Activated CD8-positive, alpha-beta T cell treated with anti-CD3 and anti-CD28 coated beads for 36 hours (primary cell): Measurements from ENCODE around the gene LY6G5C. TPM values are rescaled to one million over a fixed set of nuclear protein-coding genes. Genes with fewer than 3 reads are reported as not detected.
A peak's percentile ranks its signal among the peaks of the same experiment; 100 is the strongest.

Experiments used
- ATAC-seq: fragments of 200-7000 bp; cut with Tn5 transposase; one replicate; pipeline ENCODE4 v1.10.0; 2021; ENCODE audit warnings: mild to moderate bottlenecking, moderate library complexity
- CTCF ChIA-PET: fragments of 350-600 bp; sonication (Branson Sonifier 250); formaldehyde crosslinking; loops from one replicate; lab custom pipeline; 2021; ENCODE audit warnings: antibody characterized with exemption; lab: Charles Lee
- POLR2A ChIA-PET: fragments of 350-600 bp; sonication (Branson Sonifier 250); formaldehyde crosslinking; loops from one replicate; lab custom pipeline; 2021; ENCODE audit warnings: antibody characterized with exemption; lab: Charles Lee
- DNase-seq: peaks from one replicate; pipeline ENCODE4 v3.0.0-alpha.2; 2020
- H3K27ac Mint-ChIP-seq: one replicate; pipeline ENCODE4 v1.8.0; 2021; ENCODE audit warnings: mild to moderate bottlenecking, mixed read lengths
- H3K27me3 Mint-ChIP-seq: one replicate; pipeline ENCODE4 v1.8.0; 2021; ENCODE audit warnings: mixed read lengths
- H3K36me3 Mint-ChIP-seq: one replicate; pipeline ENCODE4 v1.8.0; 2021; ENCODE audit warnings: low read depth, mixed read lengths
- H3K4me1 Mint-ChIP-seq: one replicate; pipeline ENCODE4 v1.8.0; 2021; ENCODE audit warnings: low read depth, mixed read lengths
- H3K4me3 Mint-ChIP-seq: one replicate; pipeline ENCODE4 v1.8.0; 2021; ENCODE audit warnings: mild to moderate bottlenecking, moderate library complexity, mixed read lengths
- H3K9me3 Mint-ChIP-seq: one replicate; pipeline ENCODE4 v1.8.0; 2021; ENCODE audit warnings: mixed read lengths
- intact Hi-C: fragments of 100-400 bp; cut with micrococcal nuclease; formaldehyde crosslinking; loops from one replicate; pipeline ENCODE4 v1.10.0; 2022
- microRNA-seq: library from miRNA; unstranded; fragments of <30 nt; microRNA quantifications from one replicate; pipeline ENCODE4 v1.2.0, GENCODE V29; 2022; ENCODE audit warnings: borderline microRNAs expressed, borderline replicate concordance
- total RNA-seq, 2 experiments: library from RNA; stranded (reverse); gene quantifications; one replicate each; pipeline ENCODE4 v1.2.3, GENCODE V29; 2021
- TF ChIP-seq, protein P1 (sequence below): fragments of 200-600 bp; IDR thresholded peaks from one replicate; pipeline ENCODE4 v1.8.0; 2022; ENCODE audit warnings: antibody characterized with exemption, mild to moderate bottlenecking

LY6G5C gene
- total RNA-seq, 2 experiments from 2014 or later, result 1.6 to 2.3 TPM

GRCh38 chr6:31630177-31630934 lies 50.5 kb downstream of the LY6G5C start:
- intact Hi-C loops, result no loop called here

DNA sequence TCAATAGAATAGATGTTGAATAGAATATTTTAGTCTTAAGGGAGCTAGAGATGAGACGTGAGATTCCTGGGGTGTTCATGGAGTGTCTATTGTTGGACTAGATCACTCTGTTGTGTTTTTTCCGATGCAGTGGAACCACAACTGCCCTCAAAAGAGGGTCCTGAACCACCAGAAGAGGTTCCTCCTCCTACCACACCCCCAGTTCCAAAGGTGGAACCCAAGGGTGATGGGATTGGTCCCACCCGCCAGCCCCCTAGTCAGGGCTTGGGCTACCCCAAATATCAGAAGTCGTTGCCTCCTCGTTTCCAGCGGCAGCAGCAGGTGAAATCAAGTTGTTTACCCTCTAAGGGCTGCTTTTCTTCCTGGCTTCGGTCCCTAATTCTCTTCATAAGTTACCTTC lies 51.9 kb downstream of the LY6G5C start:
- ATAC-seq, result no peak
- Mint-ChIP-seq H3K9me3 (no peaks in the 10 kb centered on the region), H3K4me3 (no peak overlapping the region), H3K27ac (peak overlapping the region; percentile 27), H3K4me1 (peaks cover 7% of the 10 kb centered on the region), H3K36me3 (peaks cover 74% of the 10 kb centered on the region), H3K27me3 (no peaks in the 10 kb centered on the region)
- TF ChIP-seq, protein P1, sequence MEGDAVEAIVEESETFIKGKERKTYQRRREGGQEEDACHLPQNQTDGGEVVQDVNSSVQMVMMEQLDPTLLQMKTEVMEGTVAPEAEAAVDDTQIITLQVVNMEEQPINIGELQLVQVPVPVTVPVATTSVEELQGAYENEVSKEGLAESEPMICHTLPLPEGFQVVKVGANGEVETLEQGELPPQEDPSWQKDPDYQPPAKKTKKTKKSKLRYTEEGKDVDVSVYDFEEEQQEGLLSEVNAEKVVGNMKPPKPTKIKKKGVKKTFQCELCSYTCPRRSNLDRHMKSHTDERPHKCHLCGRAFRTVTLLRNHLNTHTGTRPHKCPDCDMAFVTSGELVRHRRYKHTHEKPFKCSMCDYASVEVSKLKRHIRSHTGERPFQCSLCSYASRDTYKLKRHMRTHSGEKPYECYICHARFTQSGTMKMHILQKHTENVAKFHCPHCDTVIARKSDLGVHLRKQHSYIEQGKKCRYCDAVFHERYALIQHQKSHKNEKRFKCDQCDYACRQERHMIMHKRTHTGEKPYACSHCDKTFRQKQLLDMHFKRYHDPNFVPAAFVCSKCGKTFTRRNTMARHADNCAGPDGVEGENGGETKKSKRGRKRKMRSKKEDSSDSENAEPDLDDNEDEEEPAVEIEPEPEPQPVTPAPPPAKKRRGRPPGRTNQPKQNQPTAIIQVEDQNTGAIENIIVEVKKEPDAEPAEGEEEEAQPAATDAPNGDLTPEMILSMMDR, result no peak
- intact Hi-C loops, result no loop called here
- DNase-seq, result no peak
- ChIA-PET POLR2A (interaction anchor here (1.7 to 11.4 kb wide), 2 partner anchors 11 to 42 kb away, joined by 4 to 235 read pairs; no protein-coding TSS in a partner anchor), CTCF (no interaction called here)

More at GRCh38 chr6:31630177-31630934, 50.5 kb downstream of the LY6G5C start:
- Mint-ChIP-seq H3K9me3 (no peaks in the 10 kb centered on the region), H3K27me3 (no peaks in the 10 kb centered on the region), H3K27ac (no peak overlapping the region), H3K4me3 (no peak overlapping the region), H3K4me1 (peaks cover 2% of the 10 kb centered on the region), H3K36me3 (peaks cover 69% of the 10 kb centered on the region)
- CTCF ChIA-PET, result no interaction called here
- TF ChIP-seq, protein P1, result no peak
- ATAC-seq, result no peak
- no peak for DNase-seq
- POLR2A ChIA-PET, result interaction anchor here (0.6 to 11.4 kb wide), 8 partner anchors 9 to 244 kb away, joined by 3 to 235 read pairs (median 4); partner anchors contain the start of gene TNF

DNA sequence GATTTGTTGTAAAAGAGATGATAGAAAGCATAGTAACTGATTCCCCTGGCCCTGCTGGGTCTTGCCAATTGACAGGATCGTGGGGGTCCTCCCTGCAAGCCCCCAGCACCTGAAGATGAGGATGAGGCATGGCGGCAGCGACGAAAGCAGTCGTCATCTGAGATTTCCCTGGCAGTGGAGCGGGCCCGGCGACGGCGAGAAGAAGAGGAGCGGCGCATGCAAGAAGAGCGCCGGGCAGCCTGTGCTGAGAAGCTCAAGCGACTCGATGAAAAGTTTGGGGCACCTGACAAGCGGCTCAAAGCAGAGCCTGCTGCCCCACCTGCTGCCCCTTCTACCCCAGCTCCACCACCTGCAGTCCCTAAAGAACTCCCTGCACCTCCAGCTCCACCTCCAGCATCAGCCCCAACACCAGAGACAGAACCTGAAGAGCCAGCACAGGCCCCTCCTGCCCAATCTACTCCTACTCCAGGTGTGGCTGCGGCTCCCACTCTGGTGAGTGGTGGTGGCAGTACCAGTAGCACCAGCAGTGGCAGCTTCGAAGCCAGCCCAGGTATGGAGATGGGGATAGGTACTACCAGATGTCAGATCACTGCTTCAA lies 53.1 kb downstream of the LY6G5C start:
- CTCF ChIA-PET, result interaction anchor here (1.3 kb wide), 1 partner anchor 8 kb away, joined by 5 read pairs; no protein-coding TSS in a partner anchor
- no peak overlapping the region for H3K27ac Mint-ChIP-seq

DNA sequence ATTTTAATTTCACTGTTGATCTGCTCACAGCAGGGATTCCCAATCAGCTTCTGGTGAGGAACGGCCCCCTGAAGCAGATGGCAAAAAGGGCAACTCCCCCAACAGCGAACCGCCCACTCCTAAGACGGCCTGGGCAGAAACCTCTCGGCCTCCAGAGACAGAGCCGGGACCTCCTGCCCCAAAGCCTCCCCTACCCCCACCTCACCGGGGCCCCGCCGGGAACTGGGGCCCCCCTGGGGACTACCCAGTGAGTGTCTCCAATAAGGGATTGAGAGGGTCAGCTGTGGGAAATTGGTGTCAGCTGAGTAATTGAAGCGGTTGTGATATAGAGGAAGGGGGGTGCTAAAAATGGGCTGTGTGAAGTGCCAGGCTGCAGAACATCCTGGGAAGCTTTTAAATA lies 53.9 kb downstream of the LY6G5C start:
- Mint-ChIP-seq H3K9me3 (no peaks in the 10 kb centered on the region), H3K27ac (no peak overlapping the region), H3K36me3 (peaks cover 84% of the 10 kb centered on the region), H3K4me1 (peaks cover 23% of the 10 kb centered on the region), H3K27me3 (no peaks in the 10 kb centered on the region), H3K4me3 (no peak overlapping the region)
- no peak for ATAC-seq
- TF ChIP-seq, protein P1, result no peak
- intact Hi-C loops, result no loop called here
- no peak for DNase-seq
- CTCF ChIA-PET, result interaction anchor here (1.3 kb wide), 1 partner anchor 9 kb away, joined by 5 read pairs; no protein-coding TSS in a partner anchor
- POLR2A ChIA-PET, result interaction anchor here (0.6 to 11.4 kb wide), 5 partner anchors 13 to 180 kb away, joined by 3 to 235 read pairs (median 3); partner anchors contain the start of genes APOM, BAG6 and LSM2

More for the DNA sequence above, 53.1 kb downstream of the LY6G5C start:
- POLR2A ChIA-PET, result interaction anchor here (1.4 to 11.4 kb wide), 4 partner anchors 12 to 179 kb away, joined by 3 to 235 read pairs (median 11); partner anchors contain the start of genes BAG6 and LSM2
- ATAC-seq (no peak), DNase-seq (no peak)
- no peak overlapping the region for H3K4me3 Mint-ChIP-seq
- no peaks in the 10 kb centered on the region for H3K27me3 Mint-ChIP-seq
- H3K36me3 Mint-ChIP-seq, result peaks cover 79% of the 10 kb centered on the region
- H3K4me1 Mint-ChIP-seq, result peaks cover 15% of the 10 kb centered on the region
- H3K9me3 Mint-ChIP-seq, result no peaks in the 10 kb centered on the region
- intact Hi-C loops, result no loop called here
- TF ChIP-seq, protein P1, result no peak

Small RNAs within 50 kb of the gene (microRNA-seq; reads per million reads assigned to microRNA genes)
- gene MIR4646 (not detected), gene MIR6832 (not detected)

Other genes starting within 250 kb of the LY6G5C start
- gene MICB, start 182.9 kb downstream of the LY6G5C start, total RNA-seq, result 10 to 100 TPM; 17.0 to 17.7 TPM
- not detected for gene MCCD1, start 152.1 kb downstream of the LY6G5C start, total RNA-seq
- 100 to 1,000 TPM; 568 to 572 TPM for gene DDX39B, start 139.1 kb downstream of the LY6G5C start, total RNA-seq
- 1 to 10 TPM in 1 of 2 experiments, under 1 TPM in 1; 0.86 to 1.1 TPM for gene ATP6V1G2, start 134.5 kb downstream of the LY6G5C start, total RNA-seq
- gene NFKBIL1, start 133.5 kb downstream of the LY6G5C start, total RNA-seq, result 10 to 100 TPM; 11.3 to 13.0 TPM
- 100 to 1,000 TPM; 713 to 724 TPM for gene LTA, start 108.8 kb downstream of the LY6G5C start, total RNA-seq
- 10 to 100 TPM; 89.2 to 92.5 TPM for gene TNF, start 105.5 kb downstream of the LY6G5C start, total RNA-seq
- 100 to 1,000 TPM; 368 to 375 TPM for gene LTB, start 98.6 kb downstream of the LY6G5C start, total RNA-seq
- 10 to 100 TPM; 40.4 to 43.6 TPM for gene LST1, start 94.8 kb downstream of the LY6G5C start, total RNA-seq
- gene NCR3, start 88.1 kb downstream of the LY6G5C start, total RNA-seq, result 10 to 100 TPM; 60.1 to 60.3 TPM
- 100 to 1,000 TPM; 240 to 253 TPM for gene AIF1, start 65.8 kb downstream of the LY6G5C start, total RNA-seq
- gene PRRC2A, start 60.4 kb downstream of the LY6G5C start, total RNA-seq, result 100 to 1,000 TPM; 257 to 262 TPM
- gene BAG6, start 28.4 kb downstream of the LY6G5C start, total RNA-seq, result 100 to 1,000 TPM; 303 to 318 TPM
- gene APOM, start 25.2 kb downstream of the LY6G5C start, total RNA-seq, result 1 to 10 TPM; 4.4 to 4.9 TPM
- gene C6orf47, start 20.3 kb downstream of the LY6G5C start, total RNA-seq, result 10 to 100 TPM; 11.4 to 11.7 TPM
- 10 to 100 TPM; 29.4 to 30.9 TPM for gene GPANK1, start 16.1 kb downstream of the LY6G5C start, total RNA-seq
- 100 to 1,000 TPM; 241 to 247 TPM for gene CSNK2B, start 15.0 kb downstream of the LY6G5C start, total RNA-seq
- 10 to 100 TPM; 14.7 to 16.1 TPM for gene LY6G5B, start 11.1 kb downstream of the LY6G5C start, total RNA-seq
- 10 to 100 TPM; 23.7 to 24.3 TPM for gene ABHD16A, start 22.3 kb upstream of the LY6G5C start, total RNA-seq
- not detected for gene LY6G6F, start 25.8 kb upstream of the LY6G5C start, total RNA-seq
- gene LY6G6D, start 34.3 kb upstream of the LY6G5C start, total RNA-seq, result not detected
- gene LY6G6C, start 40.7 kb upstream of the LY6G5C start, total RNA-seq, result not detected
- gene MPIG6B, start 42.3 kb upstream of the LY6G5C start, total RNA-seq, result under 1 TPM; 0.65 to 0.81 TPM
- gene DDAH2, start 48.2 kb upstream of the LY6G5C start, total RNA-seq, result 1 to 10 TPM; 6.3 to 6.9 TPM
- gene CLIC1, start 55.5 kb upstream of the LY6G5C start, total RNA-seq, result 100 to 1,000 TPM; 334 to 346 TPM
- gene MSH5, start 58.9 kb upstream of the LY6G5C start, total RNA-seq, result 100 to 1,000 TPM in 1 of 2 experiments, 10 to 100 TPM in 1; 96.9 to 105 TPM
- 10 to 100 TPM; 13.6 to 18.7 TPM for gene SAPCD1, start 81.6 kb upstream of the LY6G5C start, total RNA-seq
- gene VWA7, start 96.3 kb upstream of the LY6G5C start, total RNA-seq, result 1 to 10 TPM; 1.6 TPM
- gene VARS1, start 114.7 kb upstream of the LY6G5C start, total RNA-seq, result 100 to 1,000 TPM; 150 to 153 TPM
- 100 to 1,000 TPM; 117 to 120 TPM for gene LSM2, start 125.9 kb upstream of the LY6G5C start, total RNA-seq
- gene HSPA1L, start 134.2 kb upstream of the LY6G5C start, total RNA-seq, result 1 to 10 TPM; 1.7 to 2.0 TPM
- 10 to 100 TPM; 36.6 to 37.8 TPM for gene HSPA1A, start 134.5 kb upstream of the LY6G5C start, total RNA-seq
- gene HSPA1B, start 146.7 kb upstream of the LY6G5C start, total RNA-seq, result 10 to 100 TPM; 50.4 to 50.8 TPM
- gene NEU1, start 181.8 kb upstream of the LY6G5C start, total RNA-seq, result 1 to 10 TPM; 8.7 to 9.8 TPM
- not detected for gene SLC44A4, start 197.9 kb upstream of the LY6G5C start, total RNA-seq
- 10 to 100 TPM; 55.4 to 56.8 TPM for gene EHMT2, start 216.6 kb upstream of the LY6G5C start, total RNA-seq
- gene ZBTB12, start 221.0 kb upstream of the LY6G5C start, total RNA-seq, result 1 to 10 TPM; 1.8 to 2.1 TPM
- gene C2, start 246.7 kb upstream of the LY6G5C start, total RNA-seq, result 1 to 10 TPM in 1 of 2 experiments, under 1 TPM in 1; 0.99 to 1.4 TPM